ENCODE data around the gene COL1A2.

DNA sequence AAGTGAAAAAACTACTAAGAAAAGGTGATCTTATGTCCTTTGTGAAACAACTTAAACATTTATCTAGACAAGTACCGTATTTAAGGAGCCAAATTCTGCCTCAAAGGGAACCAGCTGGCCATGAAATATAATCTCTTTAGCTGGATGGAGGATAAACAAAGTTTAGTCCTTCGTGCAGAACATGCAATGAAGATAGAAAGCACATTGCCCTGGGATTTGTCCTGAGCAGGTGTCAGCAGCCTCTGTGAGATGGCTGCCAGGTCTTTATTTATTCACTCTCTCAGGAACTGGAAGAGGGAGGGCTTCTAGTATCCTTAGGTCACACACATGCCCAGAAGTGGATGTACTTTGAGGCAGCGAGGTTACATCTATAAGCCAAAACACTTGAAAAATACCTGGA, 57.5 kb downstream of the COL1A2 start:
- TF ChIP-seq, protein P1, sequence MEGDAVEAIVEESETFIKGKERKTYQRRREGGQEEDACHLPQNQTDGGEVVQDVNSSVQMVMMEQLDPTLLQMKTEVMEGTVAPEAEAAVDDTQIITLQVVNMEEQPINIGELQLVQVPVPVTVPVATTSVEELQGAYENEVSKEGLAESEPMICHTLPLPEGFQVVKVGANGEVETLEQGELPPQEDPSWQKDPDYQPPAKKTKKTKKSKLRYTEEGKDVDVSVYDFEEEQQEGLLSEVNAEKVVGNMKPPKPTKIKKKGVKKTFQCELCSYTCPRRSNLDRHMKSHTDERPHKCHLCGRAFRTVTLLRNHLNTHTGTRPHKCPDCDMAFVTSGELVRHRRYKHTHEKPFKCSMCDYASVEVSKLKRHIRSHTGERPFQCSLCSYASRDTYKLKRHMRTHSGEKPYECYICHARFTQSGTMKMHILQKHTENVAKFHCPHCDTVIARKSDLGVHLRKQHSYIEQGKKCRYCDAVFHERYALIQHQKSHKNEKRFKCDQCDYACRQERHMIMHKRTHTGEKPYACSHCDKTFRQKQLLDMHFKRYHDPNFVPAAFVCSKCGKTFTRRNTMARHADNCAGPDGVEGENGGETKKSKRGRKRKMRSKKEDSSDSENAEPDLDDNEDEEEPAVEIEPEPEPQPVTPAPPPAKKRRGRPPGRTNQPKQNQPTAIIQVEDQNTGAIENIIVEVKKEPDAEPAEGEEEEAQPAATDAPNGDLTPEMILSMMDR (IDR thresholded peaks at IDR 0.05), result no peak
- TF ChIP-seq EP300 (IDR thresholded peaks at IDR 0.05), result no peak
- no peak for TF ChIP-seq POLR2AphosphoS5 (IDR thresholded peaks at IDR 0.05)
